GM12878 (cell line): ENCODE measurements around the gene GFRA3. TPM values are rescaled to one million over a fixed set of nuclear protein-coding genes. Genes with fewer than 3 reads are reported as not detected.

Source experiments
- ATAC-seq: fragments of 200-7000 bp; cut with Tn5 transposase; 3 replicates; pipeline ENCODE4 v1.9.1; 2020; ENCODE audit warnings: mild to moderate bottlenecking, moderate library complexity
- BruUV-seq: library from RNA; stranded (reverse); fragments of 400-500 nt; replicated peaks from 2 replicates; lab custom pipeline; 2021; lab: Mats Ljungman, UMichigan
- CTCF ChIA-PET: fragments of 300-600 bp; sonication (Branson Sonifier 250); formaldehyde crosslinking; extraction: SDS; loops from one replicate; lab custom pipeline; 2021; ENCODE audit warnings: inconsistent platforms; lab: Yijun Ruan, JAX
- POLR2A ChIA-PET: fragments of 350-600 bp; formaldehyde crosslinking; extraction: SDS; loops from one replicate; lab custom pipeline; 2021; ENCODE audit warnings: inconsistent platforms; lab: Charles Lee
- RAD21 ChIA-PET: fragments of 300-600 bp; sonication (Branson Sonifier 250); formaldehyde crosslinking; loops from one replicate; lab custom pipeline; 2023; ENCODE audit warnings: antibody characterized with exemption; ENCODE audit not compliant: unreplicated experiment; lab: Charles Lee
- SMC1A ChIA-PET: fragments of 300-600 bp; sonication (Branson Sonifier 250); formaldehyde crosslinking; loops from one replicate; lab custom pipeline; 2023; ENCODE audit not compliant: unreplicated experiment, uncharacterized antibody; lab: Charles Lee
- DNase-seq: peaks from one replicate; pipeline ENCODE4 v3.0.0-alpha.2; 2011; ENCODE audit warnings: low read depth, low spot score
- FAIRE-seq: peaks from 3 replicates; lab custom pipeline; 2011; peaks lifted over from hg19 to GRCh38; lab: Jason Lieb, UNC
- H2AFZ ChIP-seq: 2 replicates; pipeline ENCODE4 v1.6.0; 2011; ENCODE audit warnings: low read depth, low read length, control low read depth; ENCODE audit not compliant: control insufficient read depth
- H3K27ac ChIP-seq: 2 replicates; pipeline ENCODE4 v1.5.1; 2011; ENCODE audit warnings: control low read depth; ENCODE audit not compliant: control insufficient read depth, insufficient read depth
- H3K27me3 ChIP-seq, 2 experiments: replicated peaks in 1 of 2; 2 replicates each; pipeline versions ENCODE4 v1.6.0 to v1.6.1; 2011; ENCODE audit warnings: low read length in 1 of 2; ENCODE audit not compliant: control insufficient read depth in 2 of 2, insufficient read depth in 2 of 2
- H3K36me3 ChIP-seq, 2 experiments: 2 replicates each; pipeline ENCODE4 v1.5.1; 2011; ENCODE audit warnings: low read length in 1 of 2; ENCODE audit not compliant: control insufficient read depth in 2 of 2, insufficient read depth in 2 of 2
- H3K4me1 ChIP-seq: 2 replicates; pipeline ENCODE4 v1.6.1; 2011; ENCODE audit warnings: mild to moderate bottlenecking, low read length, moderate library complexity, mixed read lengths; ENCODE audit not compliant: control insufficient read depth, insufficient read depth
- H3K4me2 ChIP-seq: 2 replicates; pipeline ENCODE4 v1.6.0; 2011; ENCODE audit warnings: control low read depth; ENCODE audit not compliant: control insufficient read depth, insufficient read depth
- H3K4me3 ChIP-seq: fragments of 200-600 bp; sonication (generic); 2 replicates; pipeline ENCODE4 v1.5.1; 2016
- H3K79me2 ChIP-seq: 2 replicates; pipeline ENCODE4 v1.6.0; 2011; ENCODE audit warnings: low read length; ENCODE audit not compliant: control insufficient read depth, insufficient read depth
- H3K9ac ChIP-seq: 2 replicates; pipeline ENCODE4 v1.8.0; 2011; ENCODE audit warnings: low read length, control low read depth, mixed read lengths; ENCODE audit not compliant: control insufficient read depth, insufficient read depth
- H3K9me3 ChIP-seq: replicated peaks from 3 replicates; pipeline ENCODE4 v1.5.1; 2011; ENCODE audit warnings: mild to moderate bottlenecking, low read length; ENCODE audit not compliant: control insufficient read depth, insufficient read depth
- H4K20me1 ChIP-seq: 2 replicates; pipeline ENCODE4 v1.6.0; 2011; ENCODE audit not compliant: control insufficient read depth, insufficient read depth
- EZH2 ChIP-seq: IDR thresholded peaks from 2 replicates; pipeline ENCODE4 v1.6.1; 2012; ENCODE audit warnings: low read depth, mild to moderate bottlenecking, control low read depth, inconsistent platforms, low read length, borderline replicate concordance; ENCODE audit not compliant: control insufficient read depth
- POLR2A ChIP-seq: IDR thresholded peaks from 2 replicates; pipeline ENCODE4 v1.6.1; 2011; ENCODE audit warnings: low read depth, mild to moderate bottlenecking, low read length
- WRNIP1 ChIP-seq: IDR thresholded peaks from 2 replicates; pipeline ENCODE4 v1.6.1; 2011; ENCODE audit warnings: low read depth, low read length, improper control_type of control experiment, borderline replicate concordance
- ZNF207 ChIP-seq: fragments of 450-650 bp; IDR thresholded peaks from 2 replicates; pipeline ENCODE4 v1.6.1; 2014; ENCODE audit warnings: antibody characterized with exemption, mild to moderate bottlenecking, borderline replicate concordance
- ZNF384 ChIP-seq: IDR thresholded peaks from 2 replicates; pipeline ENCODE4 v1.6.1; 2012; ENCODE audit warnings: low read depth, mild to moderate bottlenecking, low read length, improper control_type of control experiment, borderline replicate concordance
- ZZZ3 ChIP-seq: IDR thresholded peaks from 2 replicates; pipeline ENCODE4 v1.6.1; 2011; ENCODE audit warnings: low read depth; ENCODE audit not compliant: control insufficient read depth, insufficient read length
- WGBS: methylation state at CpG from one replicate; pipeline ENCODE4 v1.1.6; 2016; ENCODE audit warnings: low lambda C conversion rate; ENCODE audit not compliant: insufficient replicate concordance, insufficient coverage; ENCODE audit errors: missing lambda C conversion rate; 5-methylcytosine and 5-hydroxymethylcytosine counted together
- in situ Hi-C: fragments of 300-500 bp; cut with MboI; formaldehyde crosslinking; loops from 9 replicates; pipeline ENCODE4 v1.14.3; 2018; ENCODE audit warnings: mixed read lengths
- intact Hi-C: fragments of 100-400 bp; cut with micrococcal nuclease; formaldehyde crosslinking; loops from one replicate; pipeline ENCODE4 v1.14.2; 2022; ENCODE audit not compliant: unreplicated experiment
- polyA plus RNA-seq, 11 experiments: library from polyadenylated mRNA; depleted of rRNA in 4 of 11; unstranded in 6 of 11; stranded (reverse) in 5 of 11; fragments of >200 nt; fragmentation: Nextera tagmentation in 4 of 11; fragmentation: Illumina TruSeq in 1 of 11; extraction: Ambion mirVana in 4 of 11; extraction: Trizol in 1 of 11; gene quantifications; 1 replicate in 1 of 11; 2 replicates in 10 of 11; pipeline versions ENCODE4 v1.2.1 to v1.2.3, GENCODE V29; 2011 to 2016; ENCODE audit warnings: inconsistent platforms in 2 of 11, missing spikeins in 2 of 11, low read depth in 1 of 11
- total RNA-seq, 4 experiments: library from RNA; depleted of rRNA in 3 of 4; stranded (reverse); fragments of >200 nt in 3 of 4; fragmentation: Illumina TruSeq in 1 of 4; extraction: Trizol in 1 of 4; gene quantifications; 2 replicates each; pipeline versions ENCODE4 v1.2.1 to v1.2.3, GENCODE V29; 2013 to 2021
- TF ChIP-seq, protein P1 (sequence below): IDR thresholded peaks from 2 replicates; pipeline ENCODE4 v1.6.1; 2011; ENCODE audit warnings: borderline replicate concordance, low read depth, mild to moderate bottlenecking, moderate library complexity, low read length; ENCODE audit not compliant: insufficient read depth, poor library complexity, severe bottlenecking

Gene GFRA3
- total and polyA plus RNA-seq, 10 of the 15 experiments (the other 5 are each of a cell fraction or from before 2014, with no cell fraction given) = 0.06 to 0.10 (median 0.08) TPM; not detected in 7

DNA sequence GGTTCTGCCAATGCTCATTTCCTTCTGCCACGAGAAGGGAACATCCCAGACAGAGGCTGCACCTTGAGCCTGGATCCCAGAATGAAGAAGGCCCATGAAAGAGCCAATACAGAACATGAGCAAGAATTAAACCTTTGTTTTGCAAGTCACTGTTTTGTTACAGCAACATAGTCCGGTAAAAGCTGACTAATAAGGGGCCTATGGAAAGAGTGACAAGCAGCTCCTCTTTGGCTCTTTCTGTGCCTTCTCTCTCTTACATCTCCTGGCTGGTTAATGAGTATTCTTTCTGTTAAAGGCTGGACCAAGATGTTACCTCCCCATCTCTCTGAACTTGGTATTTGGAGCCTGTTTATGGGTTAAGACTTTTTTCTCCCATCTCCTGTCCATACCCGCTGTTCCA is 10.8 kb downstream of the GFRA3 start:
- POLR2A ChIA-PET = no interaction called here
- Histone ChIP-seq H4K20me1 (no peaks in the 10 kb centered on the region), H3K4me2 (no peak overlapping the region), H3K4me1 (no peaks in the 10 kb centered on the region), H3K27ac (no peak overlapping the region), H3K27me3 (no peaks in the 10 kb centered on the region), H3K9me3 (no peaks in the 10 kb centered on the region), H2AFZ (no peak overlapping the region), H3K36me3 (no peaks in the 10 kb centered on the region), H3K79me2 (no peaks in the 10 kb centered on the region), H3K9ac (no peak overlapping the region), H3K4me3 (no peak overlapping the region)
- CTCF ChIA-PET = no interaction called here
- no peak for ATAC-seq
- intact Hi-C loops = no loop called here
- SMC1A ChIA-PET = interaction anchor here (1.0 kb wide), 1 partner anchor 23 kb away, joined by 4 read pairs; no protein-coding TSS in a partner anchor
- no TSS peak for BruUV-seq
- TF ChIP-seq ZNF384 (no peak), ZNF207 (no peak), POLR2A (no peak), WRNIP1 (no peak), EZH2 (no peak), ZZZ3 (no peak)
- TF ChIP-seq, protein P1, sequence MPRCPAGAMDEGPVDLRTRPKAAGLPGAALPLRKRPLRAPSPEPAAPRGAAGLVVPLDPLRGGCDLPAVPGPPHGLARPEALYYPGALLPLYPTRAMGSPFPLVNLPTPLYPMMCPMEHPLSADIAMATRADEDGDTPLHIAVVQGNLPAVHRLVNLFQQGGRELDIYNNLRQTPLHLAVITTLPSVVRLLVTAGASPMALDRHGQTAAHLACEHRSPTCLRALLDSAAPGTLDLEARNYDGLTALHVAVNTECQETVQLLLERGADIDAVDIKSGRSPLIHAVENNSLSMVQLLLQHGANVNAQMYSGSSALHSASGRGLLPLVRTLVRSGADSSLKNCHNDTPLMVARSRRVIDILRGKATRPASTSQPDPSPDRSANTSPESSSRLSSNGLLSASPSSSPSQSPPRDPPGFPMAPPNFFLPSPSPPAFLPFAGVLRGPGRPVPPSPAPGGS = no peak
- no peak for FAIRE-seq
- RAD21 ChIA-PET = no interaction called here
- no peak for DNase-seq
- WGBS = 16% methylated on average over 3 of the region's 3 CpGs
- in situ Hi-C loops = no loop called here
